T-cell (primary cell): Measurements from ENCODE around the gene SELPLG. TPM values are rescaled to one million over a fixed set of nuclear protein-coding genes. Genes with fewer than 3 reads are reported as not detected.
"Not testable (repeated sequence)": the region's sequence is repeated elsewhere in the genome, so short reads cannot be mapped to it uniquely, and the experiment has no call there.

Source experiments
- ATAC-seq, 4 experiments: fragments of 200-7000 bp in 3 of 4; fragments of 150-1000 bp in 1 of 4; cut with Tn5 transposase; replicated peaks in 1 of 4; 1 replicate in 3 of 4; 2 replicates in 1 of 4; pipeline ENCODE4 v1.10.0; 2021; ENCODE audit warnings: moderate library complexity in 3 of 4, mild to moderate bottlenecking in 2 of 4, moderate number of reproducible peaks in 1 of 4
- CTCF ChIA-PET, 2 donors: fragments of 300-600 bp; sonication (Branson Sonifier 250); formaldehyde crosslinking; loops; one replicate each; lab custom pipeline; 2022; ENCODE audit warnings: antibody characterized with exemption in 2 of 2; lab: Charles Lee
- POLR2A ChIA-PET, 2 donors: fragments of 300-600 bp; sonication (Branson Sonifier 250); formaldehyde crosslinking; loops; one replicate each; lab custom pipeline; 2022; ENCODE audit warnings: antibody characterized with exemption in 2 of 2; lab: Charles Lee
- DNase-seq, 35 experiments: peaks; one replicate each; pipeline versions ENCODE4 v3.0.0 to v3.0.0-alpha.2; 2013 to 2023
- H3K27ac ChIP-seq: one replicate; pipeline ENCODE4 v1.5.1; 2013; ENCODE audit warnings: low read length
- H3K27me3 ChIP-seq, 2 experiments: replicated peaks in 1 of 2; 1 replicate in 1 of 2; 2 replicates in 1 of 2; pipeline versions ENCODE4 v1.6.1 to v1.7.0; 2013; ENCODE audit warnings: low read length in 1 of 2, mixed read lengths in 1 of 2; ENCODE audit not compliant: control insufficient read depth in 2 of 2, insufficient read depth in 2 of 2; ENCODE audit errors: extremely low read depth in 1 of 2
- H3K36me3 ChIP-seq, 2 donors: 1 replicate in 1 of 2; 2 replicates in 1 of 2; pipeline versions ENCODE4 v1.6.1 to v1.7.0; 2013; ENCODE audit warnings: low read length in 1 of 2; ENCODE audit not compliant: control insufficient read depth in 2 of 2, insufficient read depth in 1 of 2; ENCODE audit errors: extremely low read depth in 1 of 2
- H3K4me1 ChIP-seq, 2 experiments: 1 replicate in 1 of 2; 2 replicates in 1 of 2; pipeline versions ENCODE4 v1.6.1 to v1.7.0; 2013; ENCODE audit warnings: low read length in 2 of 2, mixed read lengths in 1 of 2; ENCODE audit not compliant: insufficient read depth in 2 of 2, control insufficient read depth in 1 of 2; ENCODE audit errors: extremely low read depth in 1 of 2
- H3K4me3 ChIP-seq, 2 donors: 1 replicate in 1 of 2; 2 replicates in 1 of 2; pipeline versions ENCODE4 v1.5.1 to v1.7.0; 2013; ENCODE audit warnings: mild to moderate bottlenecking in 2 of 2, low read length in 1 of 2, moderate library complexity in 1 of 2; ENCODE audit not compliant: control insufficient read depth in 1 of 2; ENCODE audit errors: extremely low read depth in 1 of 2
- H3K9me3 ChIP-seq: 2 replicates; pipeline ENCODE4 v1.7.0; 2013
- H3K27ac Mint-ChIP-seq, 2 donors: one replicate each; pipeline ENCODE4 v1.8.0; 2020 to 2021; ENCODE audit warnings: mild to moderate bottlenecking in 2 of 2, mixed read lengths in 2 of 2
- H3K27me3 Mint-ChIP-seq, 2 donors: one replicate each; pipeline ENCODE4 v1.8.0; 2021 to 2022; ENCODE audit warnings: mixed read lengths in 2 of 2
- H3K36me3 Mint-ChIP-seq: one replicate; pipeline ENCODE4 v1.8.0; 2021; ENCODE audit warnings: mixed read lengths
- H3K4me1 Mint-ChIP-seq, 3 donors: one replicate each; pipeline ENCODE4 v1.8.0; 2020 to 2022; ENCODE audit warnings: mixed read lengths in 3 of 3, mild to moderate bottlenecking in 1 of 3
- H3K4me3 Mint-ChIP-seq, 3 donors: one replicate each; pipeline ENCODE4 v1.8.0; 2020 to 2022; ENCODE audit warnings: mild to moderate bottlenecking in 3 of 3, mixed read lengths in 3 of 3, moderate library complexity in 3 of 3
- H3K9me3 Mint-ChIP-seq, 3 donors: one replicate each; pipeline ENCODE4 v1.8.0; 2020 to 2022; ENCODE audit warnings: mixed read lengths in 3 of 3
- WGBS: methylation state at CpG from one replicate; pipeline ENCODE4 v1.1.5; 2013; ENCODE audit warnings: missing lambda C conversion rate; ENCODE audit not compliant: insufficient coverage; 5-methylcytosine and 5-hydroxymethylcytosine counted together
- total RNA-seq, 35 experiments: library from RNA in 6 of 35; stranded (reverse) in 6 of 35; fragments of 120-200 nt in 1 of 35; gene quantifications; one replicate each; pipeline versions ENCODE4 v1.2.1 to v1.2.4 and lab custom pipeline; 2013 to 2026

Gene SELPLG
- total RNA-seq, 5 donors from 2014 or later (not counting 1 experiment from before 2014, with no cell fraction given) = 102 to 220 (median 215) TPM

DNA sequence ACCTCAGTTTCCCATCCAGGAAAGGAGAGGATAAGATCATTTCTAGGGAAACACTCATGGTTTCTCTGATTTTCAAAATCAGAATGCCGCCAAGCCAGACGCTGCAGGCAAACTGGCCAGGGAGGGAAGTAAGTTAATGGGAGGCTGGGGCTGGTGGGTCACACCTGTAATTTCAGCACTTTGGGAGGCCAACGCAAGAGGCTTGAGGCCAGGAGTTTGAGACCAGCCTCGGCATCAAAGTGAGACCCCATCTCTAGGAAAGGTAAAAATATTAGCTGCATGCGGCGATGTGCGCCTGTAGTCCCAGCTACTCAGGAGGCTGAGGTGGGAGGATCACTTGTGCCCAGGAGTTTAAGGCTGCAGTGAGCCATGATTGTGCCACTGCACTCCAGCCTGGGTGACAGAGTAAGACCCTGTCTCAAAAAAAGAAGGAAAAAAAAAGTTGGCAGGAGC is 587 bp downstream of the SELPLG start:
- Mint-ChIP-seq H3K27me3 (no peaks in the 10 kb centered on the region), H3K9me3 (no peaks in the 10 kb centered on the region), H3K4me3 (peak overlapping the region; percentile 100), H3K36me3 (peaks cover 26% of the 10 kb centered on the region), H3K27ac (peak overlapping the region; percentile 99 to 100), H3K4me1 (peaks cover 74 to 80% (median 75%) of the 10 kb centered on the region in 3 donors)
- Histone ChIP-seq H3K27me3 (no peaks in the 10 kb centered on the region), H3K9me3 (no peaks in the 10 kb centered on the region), H3K4me1 (peaks cover 41 to 81% of the 10 kb centered on the region in 2 experiments), H3K27ac (peak overlapping the region; percentile 94), H3K36me3 (peaks cover 0 to 11% of the 10 kb centered on the region in 2 donors), H3K4me3 (peak overlapping the region; percentile 93 to 94)
- ChIA-PET POLR2A (interaction anchor here (0.6 to 2.1 kb wide), 7 partner anchors 12 to 71 kb away, joined by 3 to 12 read pairs (median 4); partner anchors contain the start of gene ISCU (in 1 of the 2)), CTCF (interaction anchor here (0.8 to 10.2 kb wide), 10 partner anchors 14 to 73 kb away, joined by 3 to 112 read pairs (median 5); partner anchors contain the start of gene SART3 (in 1 of the 2))
- 5% methylated on average over 7 of the region's 7 CpGs for WGBS
- no peak for ATAC-seq
- no peak for DNase-seq

DNA sequence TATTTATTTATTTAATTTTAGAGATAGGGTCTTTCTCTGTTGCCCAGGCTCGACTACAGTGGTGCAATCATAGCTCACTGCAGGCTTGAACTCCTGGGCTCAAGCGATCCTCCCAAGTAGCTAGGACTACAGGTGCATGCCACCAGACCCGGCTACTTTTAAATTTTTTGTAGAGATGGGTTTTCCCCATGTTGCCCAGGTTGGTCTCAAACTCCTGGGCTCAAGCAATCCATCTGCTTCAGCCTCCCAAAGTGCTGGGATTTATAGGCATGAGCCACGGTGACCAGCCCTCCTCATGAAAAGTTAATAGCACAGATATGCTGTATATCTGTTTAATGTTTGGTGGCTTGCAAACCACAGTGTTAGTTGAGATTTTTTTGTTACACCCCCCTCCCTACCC is 2.4 kb downstream of the SELPLG start:
- not testable (repeated sequence) for H3K27me3 ChIP-seq, H3K27me3 Mint-ChIP-seq, DNase-seq, ATAC-seq, H3K9me3 ChIP-seq, H3K9me3 Mint-ChIP-seq
- H3K4me1 ChIP-seq = peaks cover 45 to 87% of the 10 kb centered on the region in 2 experiments
- 87% methylated on average over 3 of the region's 4 CpGs for WGBS
- POLR2A ChIA-PET = interaction anchor here in 1 of 2 donors (0.6 kb wide), 1 partner anchor 206 kb away, joined by 3 read pairs; no protein-coding TSS in a partner anchor
- peak overlapping the region; percentile 93 to 94 for H3K4me3 ChIP-seq
- peaks cover 31% of the 10 kb centered on the region for H3K36me3 Mint-ChIP-seq
- peak overlapping the region; percentile 99 to 100 for H3K27ac Mint-ChIP-seq
- H3K4me1 Mint-ChIP-seq = peaks cover 72 to 80% (median 79%) of the 10 kb centered on the region in 3 donors
- peak overlapping the region; percentile 100 for H3K4me3 Mint-ChIP-seq
- H3K27ac ChIP-seq = peak overlapping the region; percentile 94
- CTCF ChIA-PET = interaction anchor here in 1 of 2 donors (0.5 to 10.2 kb wide), 6 partner anchors 12 to 170 kb away, joined by 3 to 112 read pairs (median 4); no protein-coding TSS in a partner anchor
- H3K36me3 ChIP-seq = peaks cover 3 to 30% of the 10 kb centered on the region in 2 donors

DNA sequence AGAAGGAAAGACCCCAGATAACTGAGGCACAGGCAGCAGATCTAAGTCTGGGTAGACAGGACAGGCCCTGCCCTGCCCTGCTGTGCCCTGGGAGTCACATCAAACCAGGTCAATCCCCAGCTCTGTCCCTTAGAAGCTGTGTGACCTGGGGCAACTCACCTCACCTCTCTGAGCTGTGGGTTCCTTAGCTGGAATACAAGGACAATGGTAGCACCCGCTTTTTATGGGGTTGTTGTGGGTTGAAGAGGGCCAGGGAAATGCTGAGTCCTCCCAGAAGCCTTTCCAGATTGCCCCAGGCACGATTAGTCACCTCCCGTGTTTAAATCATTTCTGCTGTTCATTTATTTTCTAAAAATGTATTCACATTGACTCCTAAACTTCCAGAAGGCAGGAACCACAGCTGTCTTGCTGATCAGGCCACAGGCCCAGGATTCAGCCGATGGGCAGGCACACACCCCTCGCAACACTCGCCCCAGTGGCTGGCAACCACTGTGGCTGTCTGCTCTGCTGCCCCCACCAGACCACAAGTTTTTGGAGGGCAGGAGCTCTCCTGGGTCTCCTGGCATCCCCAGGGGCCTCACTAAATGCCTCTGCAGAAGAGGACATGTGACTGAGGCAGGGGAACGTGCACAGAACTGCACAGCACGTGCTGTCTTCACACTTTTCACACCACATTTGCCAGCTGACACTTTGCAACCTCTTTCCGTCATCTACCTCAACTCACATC is 3.0 kb downstream of the SELPLG start:
- no peak for ATAC-seq
- WGBS = 39% methylated on average over 5 of the region's 9 CpGs
- Histone ChIP-seq H3K27me3 (no peaks in the 10 kb centered on the region), H3K9me3 (no peaks in the 10 kb centered on the region), H3K4me1 (peaks cover 40 to 87% of the 10 kb centered on the region in 2 experiments), H3K36me3 (peaks cover 3 to 34% of the 10 kb centered on the region in 2 donors), H3K27ac (peak overlapping the region; percentile 94), H3K4me3 (peak overlapping the region; percentile 93 to 94)
- H3K4me1 Mint-ChIP-seq = peaks cover 69 to 80% (median 78%) of the 10 kb centered on the region in 3 donors
- peak overlapping the region; percentile 99 to 100 for H3K27ac Mint-ChIP-seq
- H3K4me3 Mint-ChIP-seq = peak overlapping the region; percentile 100
- ChIA-PET POLR2A (no interaction called here), CTCF (interaction anchor here (0.5 to 10.2 kb wide), 5 partner anchors 12 to 111 kb away, joined by 3 to 112 read pairs (median 3); partner anchors contain the start of gene ISCU (in 1 of the 2))
- peak in 7 of 35 experiments; percentile 14 to 62 (median 29) for DNase-seq
- no peaks in the 10 kb centered on the region for H3K27me3 Mint-ChIP-seq
- H3K36me3 Mint-ChIP-seq = peaks cover 34% of the 10 kb centered on the region
- no peaks in the 10 kb centered on the region for H3K9me3 Mint-ChIP-seq

DNA sequence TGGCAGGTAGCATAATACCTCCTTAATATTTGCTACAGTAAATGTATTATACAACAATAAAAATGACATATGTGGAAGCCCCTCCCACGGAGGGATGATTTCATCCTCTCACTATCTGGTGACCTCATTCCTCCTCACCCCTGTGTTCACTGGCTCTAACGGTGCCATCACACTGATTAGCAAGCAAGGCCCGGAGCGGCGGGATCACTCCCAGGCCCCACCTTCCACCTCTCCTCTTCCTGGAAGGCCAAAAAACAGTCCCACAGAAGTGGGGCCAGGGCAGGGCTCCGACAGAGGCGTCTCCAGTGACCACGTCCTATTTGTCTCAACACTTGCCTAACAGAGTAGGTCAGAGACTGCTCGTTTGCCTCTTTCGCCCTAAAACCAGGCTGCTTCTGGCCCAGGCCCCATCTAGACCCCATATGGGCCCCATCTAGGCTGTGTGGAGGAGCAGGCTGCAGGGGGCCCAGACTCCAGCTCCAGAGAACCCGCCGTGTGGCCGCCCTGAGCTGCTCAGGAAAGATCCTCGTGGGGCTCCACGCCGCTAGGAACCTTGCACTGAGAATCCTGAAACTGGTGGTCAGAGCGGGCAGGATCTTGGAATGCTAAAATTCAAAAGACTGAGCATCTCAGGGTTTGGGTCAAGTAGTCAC is 3.7 kb downstream of the SELPLG start:
- ChIA-PET CTCF (interaction anchor here (1.0 to 10.2 kb wide), 5 partner anchors 10 to 61 kb away, joined by 3 to 112 read pairs (median 6); no protein-coding TSS in a partner anchor), POLR2A (interaction anchor here in 1 of 2 donors (1.0 to 1.9 kb wide), 2 partner anchors 12 to 68 kb away, joined by 3 to 6 read pairs; partner anchors contain the start of gene ISCU)
- peak in 1 of 4 experiments; percentile 48 for ATAC-seq
- H3K27me3 Mint-ChIP-seq = no peaks in the 10 kb centered on the region
- WGBS = 47% methylated on average over 6 of the region's 17 CpGs
- Histone ChIP-seq H3K4me3 (peak overlapping the region; percentile 93 to 94), H3K4me1 (peaks cover 36 to 87% of the 10 kb centered on the region in 2 experiments), H3K9me3 (no peaks in the 10 kb centered on the region), H3K36me3 (peaks cover 3 to 41% of the 10 kb centered on the region in 2 donors), H3K27ac (peak overlapping the region; percentile 94), H3K27me3 (no peaks in the 10 kb centered on the region)
- no peaks in the 10 kb centered on the region for H3K9me3 Mint-ChIP-seq
- peaks cover 41% of the 10 kb centered on the region for H3K36me3 Mint-ChIP-seq
- peak overlapping the region; percentile 100 for H3K4me3 Mint-ChIP-seq
- H3K4me1 Mint-ChIP-seq = peaks cover 69 to 85% (median 78%) of the 10 kb centered on the region in 3 donors
- H3K27ac Mint-ChIP-seq = peak overlapping the region; percentile 99 to 100
- DNase-seq = peak in 34 of 35 experiments; percentile 19 to 83 (median 66)

DNA sequence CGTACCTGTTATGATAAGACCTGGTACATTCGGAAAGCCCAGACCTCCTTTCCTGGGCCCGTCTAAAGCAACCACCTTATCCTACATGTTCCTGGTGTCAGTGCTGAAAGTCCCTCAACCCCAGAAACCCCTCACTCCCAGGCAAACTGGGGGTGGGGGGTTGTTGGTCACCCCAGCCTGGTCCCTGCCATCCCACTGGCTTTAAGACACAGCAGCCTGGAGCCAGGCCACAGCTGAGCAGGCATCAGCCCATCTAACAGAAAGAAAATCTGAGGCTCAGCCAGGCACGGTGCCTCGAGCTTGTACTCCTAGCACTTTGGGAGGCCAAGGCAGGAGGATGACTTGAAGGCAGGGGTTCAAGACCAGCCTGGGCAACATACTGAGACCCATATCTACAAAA is 4.5 kb downstream of the SELPLG start:
- CTCF ChIA-PET = interaction anchor here (1.0 to 10.2 kb wide), 5 partner anchors 10 to 61 kb away, joined by 3 to 112 read pairs (median 6); no protein-coding TSS in a partner anchor
- H3K9me3 ChIP-seq = no peaks in the 10 kb centered on the region
- H3K4me3 ChIP-seq = peak overlapping the region; percentile 93 to 94
- H3K27ac ChIP-seq = peak overlapping the region; percentile 94
- ATAC-seq (no peak), DNase-seq (no peak)
- POLR2A ChIA-PET = interaction anchor here in 1 of 2 donors (1.0 to 1.9 kb wide), 2 partner anchors 11 to 67 kb away, joined by 3 to 6 read pairs; partner anchors contain the start of gene ISCU
- Mint-ChIP-seq H3K36me3 (peaks cover 46% of the 10 kb centered on the region), H3K9me3 (no peaks in the 10 kb centered on the region), H3K4me1 (peaks cover 63 to 80% (median 76%) of the 10 kb centered on the region in 3 donors), H3K27ac (peak overlapping the region; percentile 99 to 100), H3K27me3 (no peaks in the 10 kb centered on the region), H3K4me3 (peak overlapping the region; percentile 100)
- no peaks in the 10 kb centered on the region for H3K27me3 ChIP-seq
- H3K36me3 ChIP-seq = peaks cover 4 to 46% of the 10 kb centered on the region in 2 donors
- H3K4me1 ChIP-seq = peaks cover 30 to 84% of the 10 kb centered on the region in 2 experiments
- 0% methylated on average over 2 of the region's 5 CpGs for WGBS
